MM.1S (cell line): ENCODE measurements around the gene MAEA.

ENCODE experiments used
- EZH2 ChIP-seq: fragments of 300-600 bp; sonication (generic); optimal IDR thresholded peaks from 2 replicates; pipeline ENCODE3; 2017; ENCODE audit warnings: low read depth, mild to moderate bottlenecking, antibody characterized with exemption, low read length, mixed read lengths
- EZH2phosphoT487 ChIP-seq: fragments of 300-600 bp; sonication (generic); IDR thresholded peaks from 2 replicates; pipeline ENCODE4 v1.6.1; 2018; ENCODE audit warnings: antibody characterized with exemption, low read length
- TF ChIP-seq, protein P1 (sequence below): fragments of 300-600 bp; sonication (generic); IDR thresholded peaks from 2 replicates; pipeline ENCODE4 v1.5.1; 2016; ENCODE audit warnings: antibody characterized with exemption, low read length, mixed read lengths

DNA sequence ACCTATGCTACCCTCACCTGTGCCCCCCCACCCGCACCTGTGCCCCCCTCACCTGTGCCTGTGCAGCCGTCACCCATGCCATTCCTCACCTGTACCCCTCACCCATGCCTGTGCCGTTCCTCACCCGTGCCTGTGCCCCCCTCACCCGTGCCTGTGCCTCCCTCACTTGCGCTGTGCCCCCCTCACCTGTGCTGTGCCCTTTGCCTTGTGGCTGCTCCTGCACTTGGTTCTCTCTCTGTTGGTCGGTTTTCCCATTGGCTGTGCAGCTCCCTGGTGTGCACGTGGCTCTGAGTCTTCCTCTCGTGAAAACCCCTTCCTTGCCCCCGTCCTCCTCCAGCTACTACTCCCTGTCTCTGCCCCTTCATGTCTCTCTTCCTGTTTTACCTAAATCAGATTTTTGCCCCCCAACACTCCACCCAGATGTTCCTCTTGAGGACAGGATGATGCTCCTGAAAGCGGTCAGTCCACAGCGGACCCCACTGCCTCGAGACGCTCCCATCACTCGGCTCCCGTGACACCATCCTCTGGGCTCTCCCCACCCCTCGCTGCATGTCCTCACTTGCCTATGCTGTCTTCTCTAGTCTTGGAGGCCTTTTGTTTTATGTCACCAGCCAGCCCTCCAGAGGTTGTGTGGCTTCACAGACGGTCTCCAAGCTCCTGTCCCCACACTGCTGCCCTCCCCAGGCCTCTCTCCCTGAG lies 6.8 kb downstream of the MAEA start:
- TF ChIP-seq, protein P1, sequence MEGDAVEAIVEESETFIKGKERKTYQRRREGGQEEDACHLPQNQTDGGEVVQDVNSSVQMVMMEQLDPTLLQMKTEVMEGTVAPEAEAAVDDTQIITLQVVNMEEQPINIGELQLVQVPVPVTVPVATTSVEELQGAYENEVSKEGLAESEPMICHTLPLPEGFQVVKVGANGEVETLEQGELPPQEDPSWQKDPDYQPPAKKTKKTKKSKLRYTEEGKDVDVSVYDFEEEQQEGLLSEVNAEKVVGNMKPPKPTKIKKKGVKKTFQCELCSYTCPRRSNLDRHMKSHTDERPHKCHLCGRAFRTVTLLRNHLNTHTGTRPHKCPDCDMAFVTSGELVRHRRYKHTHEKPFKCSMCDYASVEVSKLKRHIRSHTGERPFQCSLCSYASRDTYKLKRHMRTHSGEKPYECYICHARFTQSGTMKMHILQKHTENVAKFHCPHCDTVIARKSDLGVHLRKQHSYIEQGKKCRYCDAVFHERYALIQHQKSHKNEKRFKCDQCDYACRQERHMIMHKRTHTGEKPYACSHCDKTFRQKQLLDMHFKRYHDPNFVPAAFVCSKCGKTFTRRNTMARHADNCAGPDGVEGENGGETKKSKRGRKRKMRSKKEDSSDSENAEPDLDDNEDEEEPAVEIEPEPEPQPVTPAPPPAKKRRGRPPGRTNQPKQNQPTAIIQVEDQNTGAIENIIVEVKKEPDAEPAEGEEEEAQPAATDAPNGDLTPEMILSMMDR: no peak
- TF ChIP-seq EZH2: no peak
- no peak for TF ChIP-seq EZH2phosphoT487
